ENCODE results near the gene CCNL1. TPM values are rescaled to one million over a fixed set of nuclear protein-coding genes. Genes with fewer than 3 reads are reported as not detected.

Gene CCNL1
- total RNA-seq, 1 experiment from 2014 or later: 118 TPM

DNA sequence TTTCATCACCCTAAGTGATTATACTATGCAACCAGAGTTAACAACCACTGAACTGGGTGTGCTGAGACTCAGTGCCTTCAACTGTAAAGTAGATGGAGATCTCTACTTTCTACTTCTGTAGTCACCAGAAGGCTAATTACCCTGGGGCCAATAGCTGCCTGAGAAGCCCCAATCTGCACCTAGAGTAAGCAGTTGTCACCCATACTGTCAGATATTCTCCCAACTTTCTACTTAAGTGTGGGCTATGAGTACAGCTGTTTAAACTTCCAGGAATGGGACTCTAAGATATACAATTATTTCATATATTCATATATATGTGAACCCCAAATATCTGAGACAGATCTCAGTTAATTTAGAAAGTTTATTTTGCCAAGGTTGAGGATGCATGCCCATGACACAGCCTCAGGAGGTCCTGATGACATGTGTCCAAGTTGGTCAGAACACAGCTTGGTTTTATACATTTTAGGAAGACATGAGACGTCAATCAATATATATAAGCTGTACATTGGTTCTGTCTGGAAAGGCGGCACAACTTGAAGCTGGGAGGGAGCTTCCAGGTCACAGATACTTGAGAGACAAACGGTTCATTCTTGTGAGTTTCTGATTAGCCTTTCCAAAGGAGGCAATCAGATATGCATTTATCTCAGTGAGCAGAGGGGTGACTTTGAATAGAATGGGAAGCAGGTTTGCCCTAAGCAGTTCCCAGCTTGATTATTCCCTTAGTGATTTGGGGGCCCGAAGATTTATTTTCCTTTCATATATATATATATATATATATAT, 41.9 kb downstream of the CCNL1 start:
- H3K27ac ChIP-seq (ENCODE audit: low read length): no peak overlapping the region
- ChIA-PET POLR2A (interaction anchor here (0.6 kb wide), 1 partner anchor 9 kb away, joined by 4 read pairs; no protein-coding TSS in a partner anchor), CTCF (interaction anchor here (0.6 to 0.7 kb wide), 3 partner anchors 21 to 359 kb away, joined by 3 to 7 read pairs (median 3); no protein-coding TSS in a partner anchor)
- in situ Hi-C loops (cut with HindIII; ENCODE audit: low pct_unique_long_range_greater_than_20kb, low sequenced_read_pairs): no loop called here
- no peaks in the 10 kb centered on the region for H3K9me3 ChIP-seq (ENCODE audit: control insufficient read depth, insufficient read depth, low read depth, low read length)
- peaks cover 23% of the 10 kb centered on the region for H3K4me1 ChIP-seq (ENCODE audit: control insufficient read depth, insufficient read depth, low read length)
- intact Hi-C loops (cut with micrococcal nuclease; ENCODE audit: unreplicated experiment): no loop called here
- no peak overlapping the region for H3K4me3 ChIP-seq (ENCODE audit: low read depth in 2 of 2, low read length in 2 of 2)
- no peak for ATAC-seq
- BruUV-seq (replicated peaks): no TSS peak
- no peaks in the 10 kb centered on the region for H3K27me3 ChIP-seq (ENCODE audit: control insufficient read depth, insufficient read depth, low read length)
- no peak for DNase-seq (ENCODE audit: low read depth, low spot score)
- TF ChIP-seq, protein P1, sequence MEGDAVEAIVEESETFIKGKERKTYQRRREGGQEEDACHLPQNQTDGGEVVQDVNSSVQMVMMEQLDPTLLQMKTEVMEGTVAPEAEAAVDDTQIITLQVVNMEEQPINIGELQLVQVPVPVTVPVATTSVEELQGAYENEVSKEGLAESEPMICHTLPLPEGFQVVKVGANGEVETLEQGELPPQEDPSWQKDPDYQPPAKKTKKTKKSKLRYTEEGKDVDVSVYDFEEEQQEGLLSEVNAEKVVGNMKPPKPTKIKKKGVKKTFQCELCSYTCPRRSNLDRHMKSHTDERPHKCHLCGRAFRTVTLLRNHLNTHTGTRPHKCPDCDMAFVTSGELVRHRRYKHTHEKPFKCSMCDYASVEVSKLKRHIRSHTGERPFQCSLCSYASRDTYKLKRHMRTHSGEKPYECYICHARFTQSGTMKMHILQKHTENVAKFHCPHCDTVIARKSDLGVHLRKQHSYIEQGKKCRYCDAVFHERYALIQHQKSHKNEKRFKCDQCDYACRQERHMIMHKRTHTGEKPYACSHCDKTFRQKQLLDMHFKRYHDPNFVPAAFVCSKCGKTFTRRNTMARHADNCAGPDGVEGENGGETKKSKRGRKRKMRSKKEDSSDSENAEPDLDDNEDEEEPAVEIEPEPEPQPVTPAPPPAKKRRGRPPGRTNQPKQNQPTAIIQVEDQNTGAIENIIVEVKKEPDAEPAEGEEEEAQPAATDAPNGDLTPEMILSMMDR (IDR thresholded peaks at IDR 0.05): no peak
- no peak for TF ChIP-seq SIN3A (IDR thresholded peaks at IDR 0.05; ENCODE audit: borderline replicate concordance, insufficient read depth, low read depth, low read length)
- no peak for TF ChIP-seq TCF7L2 (IDR thresholded peaks at IDR 0.05; ENCODE audit: low read depth, low read length)
- TF ChIP-seq, protein P2, sequence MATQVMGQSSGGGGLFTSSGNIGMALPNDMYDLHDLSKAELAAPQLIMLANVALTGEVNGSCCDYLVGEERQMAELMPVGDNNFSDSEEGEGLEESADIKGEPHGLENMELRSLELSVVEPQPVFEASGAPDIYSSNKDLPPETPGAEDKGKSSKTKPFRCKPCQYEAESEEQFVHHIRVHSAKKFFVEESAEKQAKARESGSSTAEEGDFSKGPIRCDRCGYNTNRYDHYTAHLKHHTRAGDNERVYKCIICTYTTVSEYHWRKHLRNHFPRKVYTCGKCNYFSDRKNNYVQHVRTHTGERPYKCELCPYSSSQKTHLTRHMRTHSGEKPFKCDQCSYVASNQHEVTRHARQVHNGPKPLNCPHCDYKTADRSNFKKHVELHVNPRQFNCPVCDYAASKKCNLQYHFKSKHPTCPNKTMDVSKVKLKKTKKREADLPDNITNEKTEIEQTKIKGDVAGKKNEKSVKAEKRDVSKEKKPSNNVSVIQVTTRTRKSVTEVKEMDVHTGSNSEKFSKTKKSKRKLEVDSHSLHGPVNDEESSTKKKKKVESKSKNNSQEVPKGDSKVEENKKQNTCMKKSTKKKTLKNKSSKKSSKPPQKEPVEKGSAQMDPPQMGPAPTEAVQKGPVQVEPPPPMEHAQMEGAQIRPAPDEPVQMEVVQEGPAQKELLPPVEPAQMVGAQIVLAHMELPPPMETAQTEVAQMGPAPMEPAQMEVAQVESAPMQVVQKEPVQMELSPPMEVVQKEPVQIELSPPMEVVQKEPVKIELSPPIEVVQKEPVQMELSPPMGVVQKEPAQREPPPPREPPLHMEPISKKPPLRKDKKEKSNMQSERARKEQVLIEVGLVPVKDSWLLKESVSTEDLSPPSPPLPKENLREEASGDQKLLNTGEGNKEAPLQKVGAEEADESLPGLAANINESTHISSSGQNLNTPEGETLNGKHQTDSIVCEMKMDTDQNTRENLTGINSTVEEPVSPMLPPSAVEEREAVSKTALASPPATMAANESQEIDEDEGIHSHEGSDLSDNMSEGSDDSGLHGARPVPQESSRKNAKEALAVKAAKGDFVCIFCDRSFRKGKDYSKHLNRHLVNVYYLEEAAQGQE (IDR thresholded peaks at IDR 0.05; ENCODE audit: insufficient read depth in 1 of 2, low read depth in 2 of 2, low read length in 1 of 2): no peak
- no peak for TF ChIP-seq POLR2AphosphoS5 (IDR thresholded peaks at IDR 0.05; ENCODE audit: low read depth, low read length)
- no peaks in the 10 kb centered on the region for H3K36me3 ChIP-seq (ENCODE audit: control insufficient read depth, insufficient read depth, low read length)

- DNase-seq (ENCODE audit: low read depth, low spot score) (no peak), ATAC-seq (no peak)
- Histone ChIP-seq H3K4me3 (ENCODE audit: low read depth in 2 of 2, low read length in 2 of 2) (no peak overlapping the region), H3K9me3 (ENCODE audit: control insufficient read depth, insufficient read depth, low read depth, low read length) (no peaks in the 10 kb centered on the region), H3K36me3 (ENCODE audit: control insufficient read depth, insufficient read depth, low read length) (no peaks in the 10 kb centered on the region), H3K27ac (ENCODE audit: low read length) (no peak overlapping the region), H3K4me1 (ENCODE audit: control insufficient read depth, insufficient read depth, low read length) (peaks cover 19% of the 10 kb centered on the region), H3K27me3 (ENCODE audit: control insufficient read depth, insufficient read depth, low read length) (no peaks in the 10 kb centered on the region)
- intact Hi-C loops (cut with micrococcal nuclease; ENCODE audit: unreplicated experiment) (no loop called here), in situ Hi-C loops (cut with HindIII; ENCODE audit: low pct_unique_long_range_greater_than_20kb, low sequenced_read_pairs) (no loop called here)
- POLR2A ChIA-PET: no interaction called here
- no TSS peak for BruUV-seq (replicated peaks)
- CTCF ChIA-PET: interaction anchor here (0.7 kb wide), 1 partner anchor 22 kb away, joined by 3 read pairs; no protein-coding TSS in a partner anchor
- TF ChIP-seq, protein P2 (IDR thresholded peaks at IDR 0.05; ENCODE audit: insufficient read depth in 1 of 2, low read depth in 2 of 2, low read length in 1 of 2): no peak
- TF ChIP-seq, protein P1 (IDR thresholded peaks at IDR 0.05): no peak
- TF ChIP-seq SIN3A (IDR thresholded peaks at IDR 0.05; ENCODE audit: borderline replicate concordance, insufficient read depth, low read depth, low read length): no peak
- TF ChIP-seq POLR2AphosphoS5 (IDR thresholded peaks at IDR 0.05; ENCODE audit: low read depth, low read length): no peak
- no peak for TF ChIP-seq TCF7L2 (IDR thresholded peaks at IDR 0.05; ENCODE audit: low read depth, low read length)
Measured at GRCh38 chr3:157117206-157117605, 42.7 kb downstream of the CCNL1 start.

All from Panc1 (cell line).